Ishikawa (cell line): ENCODE measurements around the gene C5orf63.

ENCODE experiments used
- CEBPB ChIP-seq: IDR thresholded peaks from 2 replicates; pipeline ENCODE4 v1.6.1; 2012
- CREB1 ChIP-seq: IDR thresholded peaks from 2 replicates; pipeline ENCODE4 v1.6.1; 2012; ENCODE audit warnings: low read depth
- EGR1 ChIP-seq: IDR thresholded peaks from 2 replicates; pipeline ENCODE4 v1.6.1; 2012
- EP300 ChIP-seq: IDR thresholded peaks from 2 replicates; pipeline ENCODE4 v1.6.1; 2012; ENCODE audit warnings: borderline replicate concordance
- FOXM1 ChIP-seq: IDR thresholded peaks from 2 replicates; pipeline ENCODE4 v1.6.1; 2012; ENCODE audit warnings: low read depth, borderline replicate concordance
- MAX ChIP-seq: IDR thresholded peaks from 2 replicates; pipeline ENCODE4 v1.6.1; 2012
- NFIC ChIP-seq: IDR thresholded peaks from 2 replicates; pipeline ENCODE4 v1.6.1; 2012
- RAD21 ChIP-seq: IDR thresholded peaks from 2 replicates; pipeline ENCODE4 v1.6.1; 2012; ENCODE audit warnings: low read depth
- REST ChIP-seq: IDR thresholded peaks from 2 replicates; pipeline ENCODE4 v1.6.1; 2012; ENCODE audit warnings: low read depth, mild to moderate bottlenecking
- TAF1 ChIP-seq: IDR thresholded peaks from 2 replicates; pipeline ENCODE4 v1.6.1; 2012; ENCODE audit warnings: low read depth, mild to moderate bottlenecking
- TCF12 ChIP-seq: IDR thresholded peaks from 2 replicates; pipeline ENCODE4 v1.6.1; 2012; ENCODE audit warnings: low read depth
- TEAD4 ChIP-seq: IDR thresholded peaks from 2 replicates; pipeline ENCODE4 v1.6.1; 2012
- USF1 ChIP-seq: IDR thresholded peaks from 2 replicates; pipeline ENCODE4 v1.6.1; 2012
- YY1 ChIP-seq: IDR thresholded peaks from 2 replicates; pipeline ENCODE4 v1.6.1; 2012; ENCODE audit warnings: low read depth
- ZBTB7A ChIP-seq: IDR thresholded peaks from 2 replicates; pipeline ENCODE4 v1.6.1; 2012; ENCODE audit warnings: low read depth

C5orf63 gene

GRCh38 chr5:127101935-127102334 is 28.6 kb upstream of the C5orf63 start:
- TF ChIP-seq YY1, result no peak
- no peak for TF ChIP-seq EGR1
- TF ChIP-seq ZBTB7A, result no peak
- TF ChIP-seq CREB1, result no peak
- TF ChIP-seq TCF12, result no peak
- no peak for TF ChIP-seq USF1
- no peak for TF ChIP-seq RAD21
- TF ChIP-seq TAF1, result no peak
- TF ChIP-seq TEAD4, result no peak
- no peak for TF ChIP-seq CEBPB
- TF ChIP-seq MAX, result no peak
- no peak for TF ChIP-seq EP300
- no peak for TF ChIP-seq FOXM1
- no peak for TF ChIP-seq REST
- no peak for TF ChIP-seq NFIC

- TF ChIP-seq REST (no peak), USF1 (no peak)
Observed at GRCh38 chr5:127101533-127101932, 28.2 kb upstream of the C5orf63 start.

- TF ChIP-seq TAF1, result no peak
Observed at GRCh38 chr5:127098241-127098640, 24.9 kb upstream of the C5orf63 start.

GRCh38 chr5:127097278-127097677 is 24.0 kb upstream of the C5orf63 start:
- TF ChIP-seq CEBPB (no peak), USF1 (no peak), REST (no peak), ZBTB7A (no peak), EP300 (no peak), TAF1 (no peak), TEAD4 (no peak), FOXM1 (no peak), YY1 (no peak), RAD21 (no peak), CREB1 (no peak), EGR1 (no peak)

- no peak for TF ChIP-seq NFIC
Observed at GRCh38 chr5:127096328-127096993, 23.2 kb upstream of the C5orf63 start.
